ENCODE measurements around the gene LDLRAD1.
"Not testable (repeated sequence)": the region's sequence is repeated elsewhere in the genome, so short reads cannot be mapped to it uniquely, and the experiment has no call there.

Gene LDLRAD1

GRCh38 chr1:54016343-54017282 is 1.4 kb downstream of the LDLRAD1 start:
- DNase-seq: no peak

- DNase-seq: no peak
Measured at GRCh38 chr1:54014009-54014629, 3.9 kb downstream of the LDLRAD1 start.

- no peak for DNase-seq
Measured at GRCh38 chr1:54013393-54014008, 4.5 kb downstream of the LDLRAD1 start.

- no peak for DNase-seq
Measured at GRCh38 chr1:54012863-54013262, 5.1 kb downstream of the LDLRAD1 start.

GRCh38 chr1:54012008-54012325 is 6.0 kb downstream of the LDLRAD1 start:
- no peak for DNase-seq

DNA sequence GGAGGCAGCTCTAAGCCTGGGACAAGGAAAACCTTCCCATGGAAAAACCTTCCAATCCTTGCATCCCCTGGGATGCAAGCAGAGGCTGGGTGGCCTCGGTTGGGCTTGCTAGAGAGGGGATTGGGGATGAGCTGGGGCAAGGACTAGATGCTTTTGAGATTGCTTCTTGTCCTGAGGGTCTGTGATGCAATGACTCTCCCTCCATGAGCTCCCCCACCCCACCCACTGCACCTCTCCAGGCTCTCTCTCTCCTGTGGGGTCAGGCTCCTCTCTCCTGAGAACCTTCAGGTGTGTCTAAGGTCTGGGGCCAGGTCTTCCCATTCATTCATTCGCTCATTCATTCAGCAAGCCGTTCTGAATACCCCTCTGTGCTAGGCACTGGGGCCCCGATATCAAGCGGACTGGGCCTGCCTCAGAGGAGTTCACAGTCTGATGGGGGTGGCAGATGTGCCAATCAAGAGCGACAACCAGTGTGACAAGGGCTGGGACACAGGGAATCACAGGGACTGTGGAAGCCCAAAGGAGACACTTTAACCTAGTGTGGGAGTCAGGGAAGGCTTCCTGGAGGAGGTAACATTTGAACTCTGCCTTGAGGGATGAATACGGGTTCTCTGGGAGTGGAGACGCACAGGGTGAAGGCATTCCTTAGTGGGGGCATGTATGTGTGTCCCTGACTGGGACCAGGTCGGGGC is 6.5 kb downstream of the LDLRAD1 start:
- DNase-seq: no peak

- DNase-seq: no peak
Measured at GRCh38 chr1:54010415-54011117, 7.4 kb downstream of the LDLRAD1 start.

DNA sequence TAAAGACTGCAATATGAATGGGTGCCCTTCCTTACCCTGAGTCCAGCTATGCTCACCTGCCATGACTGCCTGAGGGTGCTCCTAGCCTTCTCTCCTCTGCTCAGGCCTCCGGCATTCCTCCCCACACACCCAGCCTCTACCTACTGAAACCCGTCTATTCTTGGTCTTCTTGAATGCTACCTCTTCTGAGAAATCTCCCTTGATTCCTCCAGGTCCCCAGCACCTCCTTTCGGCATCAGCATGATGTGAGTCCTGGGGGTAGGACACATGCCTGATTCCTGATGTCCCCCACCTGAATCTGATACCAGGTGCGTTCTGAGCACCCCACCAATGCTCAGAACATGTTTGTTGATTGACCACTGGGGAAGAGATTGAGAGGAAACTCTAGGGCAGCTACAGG is 8.6 kb downstream of the LDLRAD1 start:
- DNase-seq: no peak

DNA sequence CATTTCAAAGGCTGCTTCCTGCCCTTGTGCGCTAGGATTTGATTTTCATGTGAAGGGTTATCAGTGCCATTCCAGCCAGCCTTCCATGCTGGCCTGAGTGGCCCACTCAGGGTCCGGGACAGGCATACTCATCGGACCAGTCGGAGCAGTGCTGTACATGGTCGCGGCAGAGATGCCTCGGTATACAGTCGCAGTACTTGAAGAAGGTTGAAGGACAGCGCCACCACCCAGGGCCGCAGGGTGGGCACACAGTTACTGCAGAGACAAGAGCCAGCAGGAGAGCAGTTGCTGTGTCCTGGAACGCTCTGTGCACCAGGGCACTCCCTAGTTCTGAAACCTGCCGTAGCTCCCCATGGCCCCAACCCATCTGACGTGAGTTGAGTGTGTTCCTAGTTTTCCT is 9.1 kb downstream of the LDLRAD1 start:
- no peak for DNase-seq

DNA sequence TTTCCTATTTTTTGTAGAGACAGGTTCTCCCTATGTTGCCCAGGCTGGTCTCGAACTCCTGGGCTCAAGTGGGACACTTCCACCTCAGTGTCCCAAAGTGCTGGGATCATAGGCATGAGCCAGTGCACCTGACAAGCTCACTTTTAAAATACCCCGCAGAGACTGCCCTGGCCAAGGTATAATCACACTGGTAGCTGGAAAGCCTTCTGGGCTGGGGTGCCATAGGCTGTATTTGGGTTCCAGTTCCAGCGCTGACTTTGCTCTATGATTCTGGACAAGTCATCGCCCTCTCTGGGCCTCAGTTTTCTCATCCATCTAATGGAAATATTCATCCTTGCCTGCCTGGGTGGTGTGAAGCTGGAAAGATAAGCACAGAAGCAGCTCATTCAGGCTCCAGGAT is 10.4 kb downstream of the LDLRAD1 start:
- no peak for DNase-seq

- no peak for DNase-seq
Measured at GRCh38 chr1:54006508-54006907, 11.5 kb downstream of the LDLRAD1 start.

DNA sequence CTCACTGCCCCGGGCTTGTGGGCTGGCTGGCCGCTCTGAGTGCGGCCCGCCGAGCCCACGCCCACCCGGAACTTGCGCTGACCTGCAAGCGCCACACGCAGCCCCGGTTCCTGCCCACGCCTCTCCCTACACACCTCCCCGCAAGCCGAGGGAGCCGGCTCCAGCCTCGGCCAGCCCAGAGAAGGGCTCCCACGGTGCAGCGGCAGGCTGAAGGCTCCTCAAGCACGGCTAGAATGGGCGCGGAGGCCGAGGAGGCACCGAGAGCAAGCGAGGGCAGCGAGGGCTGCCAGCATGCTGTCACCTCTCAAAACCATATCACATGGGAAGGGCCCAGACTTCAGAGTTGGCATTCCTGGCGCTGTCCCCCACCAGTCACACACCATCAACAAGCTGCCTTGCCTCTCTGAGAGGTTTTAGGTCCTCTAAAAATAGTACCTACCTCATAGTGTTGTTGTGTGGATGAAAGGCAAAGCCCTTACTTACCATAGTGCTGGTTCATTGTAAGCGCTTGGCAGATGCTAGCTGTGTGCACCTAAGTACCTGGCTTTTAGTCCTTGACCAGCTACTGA is 13.4 kb downstream of the LDLRAD1 start:
- DNase-seq: no peak

DNA sequence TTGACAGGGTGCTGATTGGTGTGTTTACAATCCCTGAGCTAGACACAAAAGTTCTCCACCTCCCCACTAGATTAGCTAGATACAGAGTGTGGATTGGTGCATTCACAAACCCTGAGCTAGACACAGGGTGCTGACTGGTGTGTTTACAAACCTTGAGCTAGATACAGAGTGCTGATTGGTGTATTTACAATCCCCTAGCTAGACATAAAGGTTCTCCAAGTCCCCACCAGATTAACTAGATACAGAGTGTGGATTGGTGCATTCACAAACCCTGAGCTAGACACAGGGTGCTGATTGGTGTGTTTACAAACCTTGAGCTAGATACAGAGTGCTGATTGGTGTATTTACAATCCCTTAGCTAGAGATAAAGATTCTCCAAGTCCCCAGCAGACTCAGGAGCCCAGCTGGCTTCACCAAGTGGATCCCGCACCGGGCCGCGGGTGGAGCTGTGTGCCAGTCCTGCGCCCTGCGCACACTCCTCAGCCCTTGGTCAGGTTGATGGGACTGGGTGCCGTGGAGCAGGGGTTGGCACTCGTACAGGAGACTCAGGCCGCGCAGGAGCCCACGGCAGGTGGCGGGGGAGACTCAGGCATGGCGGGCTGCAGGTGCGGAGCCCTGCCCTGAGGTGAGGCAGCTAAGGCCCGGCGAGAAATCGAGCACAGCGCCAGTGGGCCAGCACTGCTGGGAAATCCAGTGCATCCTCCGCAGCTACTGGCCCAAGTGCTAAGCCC is 14.1 kb downstream of the LDLRAD1 start:
- not testable (repeated sequence) for DNase-seq

DNA sequence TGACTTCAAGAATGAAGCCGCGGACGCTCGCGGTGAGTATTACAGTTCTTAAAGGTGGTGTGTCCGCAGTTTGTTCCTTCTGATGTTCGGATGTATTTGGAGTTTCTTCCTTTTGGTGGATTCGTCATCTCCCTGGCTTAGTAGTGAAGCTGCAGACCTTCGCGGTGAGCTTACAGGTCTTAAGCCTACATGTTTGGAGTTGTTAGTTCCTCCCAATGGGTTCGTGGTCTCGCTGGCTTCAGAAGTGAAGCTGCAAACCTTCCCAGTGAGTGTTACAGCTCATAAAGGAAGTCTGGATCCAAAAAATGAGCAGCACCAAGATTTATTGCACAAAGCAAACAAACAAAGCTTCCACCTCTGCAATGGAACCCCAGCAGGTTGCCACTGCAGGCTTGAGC is 14.7 kb downstream of the LDLRAD1 start:
- no peak for DNase-seq

DNA sequence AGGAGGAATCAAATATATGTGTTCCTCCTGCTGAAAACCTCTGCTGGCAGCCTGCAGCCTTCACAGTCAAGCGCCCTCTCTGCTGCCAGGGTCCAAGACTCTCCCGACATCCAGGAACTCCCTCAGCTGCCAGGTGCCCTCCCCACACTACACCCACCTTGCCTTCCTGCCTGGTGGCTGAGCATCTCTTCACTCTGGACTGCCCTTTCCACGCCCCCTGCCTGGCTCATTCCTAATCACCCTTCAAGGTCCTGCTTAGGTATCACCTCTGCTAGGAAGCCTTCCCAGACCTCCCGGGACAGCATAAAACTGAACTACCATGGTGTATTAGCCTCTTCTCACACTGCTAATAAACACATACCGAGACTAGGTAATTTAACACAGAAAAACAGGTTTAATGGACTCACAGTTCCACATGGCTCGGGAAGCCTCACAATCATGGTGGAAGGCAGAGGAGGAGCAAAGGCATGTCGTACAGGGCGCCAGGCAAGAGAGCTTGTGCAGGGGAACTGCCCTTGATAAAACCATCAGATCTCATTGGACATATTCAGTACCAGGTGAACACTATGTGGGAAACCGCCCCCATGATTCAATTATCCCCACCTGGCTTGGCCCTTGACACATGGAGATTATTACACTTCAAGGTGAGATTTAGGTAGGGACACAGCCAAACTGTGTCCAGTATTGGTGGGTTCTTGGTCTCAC is 15.3 kb downstream of the LDLRAD1 start:
- no peak for DNase-seq

GRCh38 chr1:54001591-54001990 is 16.4 kb downstream of the LDLRAD1 start:
- no peak for DNase-seq

- no peak for DNase-seq
Measured at GRCh38 chr1:53999920-54000319, 18.1 kb downstream of the LDLRAD1 start.

GRCh38 chr1:53998223-53998622 is 19.8 kb downstream of the LDLRAD1 start:
- no peak for DNase-seq

GRCh38 chr1:53995683-53996082 is 22.3 kb downstream of the LDLRAD1 start:
- DNase-seq: no peak

DNA sequence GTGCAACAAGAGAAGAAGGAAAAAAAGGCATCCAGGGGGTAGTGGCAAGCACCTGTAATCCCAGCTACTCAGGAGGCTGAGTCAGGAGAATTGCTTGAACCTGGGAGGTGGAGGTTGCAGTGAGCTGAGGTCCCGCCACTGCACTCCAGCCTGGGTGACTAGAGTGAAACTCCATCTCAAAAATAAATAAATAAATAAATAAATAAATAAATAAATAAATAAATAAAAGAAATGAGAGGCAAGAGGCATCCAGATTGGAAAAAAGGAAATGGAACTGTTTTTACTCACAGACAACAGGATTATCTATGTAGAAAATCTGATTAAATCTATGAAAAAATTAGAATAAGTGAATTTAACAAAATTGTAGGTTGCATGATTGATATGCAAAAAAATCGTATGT is 23.5 kb downstream of the LDLRAD1 start:
- not testable (repeated sequence) for DNase-seq

Measured in stimulated activated CD4-positive, alpha-beta T cell treated with anti-CD3 and anti-CD28 coated beads, Interleukin-4, amount 100 ng/mL, for 24 hours (primary cell).